ENCODE results near the gene GPR153. TPM values are rescaled to one million over a fixed set of nuclear protein-coding genes. Genes with fewer than 3 reads are reported as not detected.

GPR153 gene
- total and polyA plus RNA-seq, 4 donors = 0.37 to 5.9 (median 2.7) TPM

GRCh38 chr1:6212193-6212959 is 48.5 kb downstream of the GPR153 start:
- TF ChIP-seq, protein P1, sequence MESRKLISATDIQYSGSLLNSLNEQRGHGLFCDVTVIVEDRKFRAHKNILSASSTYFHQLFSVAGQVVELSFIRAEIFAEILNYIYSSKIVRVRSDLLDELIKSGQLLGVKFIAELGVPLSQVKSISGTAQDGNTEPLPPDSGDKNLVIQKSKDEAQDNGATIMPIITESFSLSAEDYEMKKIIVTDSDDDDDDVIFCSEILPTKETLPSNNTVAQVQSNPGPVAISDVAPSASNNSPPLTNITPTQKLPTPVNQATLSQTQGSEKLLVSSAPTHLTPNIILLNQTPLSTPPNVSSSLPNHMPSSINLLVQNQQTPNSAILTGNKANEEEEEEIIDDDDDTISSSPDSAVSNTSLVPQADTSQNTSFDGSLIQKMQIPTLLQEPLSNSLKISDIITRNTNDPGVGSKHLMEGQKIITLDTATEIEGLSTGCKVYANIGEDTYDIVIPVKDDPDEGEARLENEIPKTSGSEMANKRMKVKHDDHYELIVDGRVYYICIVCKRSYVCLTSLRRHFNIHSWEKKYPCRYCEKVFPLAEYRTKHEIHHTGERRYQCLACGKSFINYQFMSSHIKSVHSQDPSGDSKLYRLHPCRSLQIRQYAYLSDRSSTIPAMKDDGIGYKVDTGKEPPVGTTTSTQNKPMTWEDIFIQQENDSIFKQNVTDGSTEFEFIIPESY (IDR thresholded peaks at IDR 0.05) = no peak
- no peak for TF ChIP-seq TAF1 (conservative IDR thresholded peaks at IDR 0.05)
- no peak for TF ChIP-seq GABPA (IDR thresholded peaks at IDR 0.05 in 1 of 2, conservative IDR thresholded peaks at IDR 0.05 in 1 of 2)
- no peak for TF ChIP-seq YY1 (IDR thresholded peaks at IDR 0.05)
- no peak for TF ChIP-seq RXRA (IDR thresholded peaks at IDR 0.05)
- TF ChIP-seq RAD21 (IDR thresholded peaks at IDR 0.05) = no peak
- TF ChIP-seq JUND (IDR thresholded peaks at IDR 0.05) = no peak
- TF ChIP-seq, protein P2, sequence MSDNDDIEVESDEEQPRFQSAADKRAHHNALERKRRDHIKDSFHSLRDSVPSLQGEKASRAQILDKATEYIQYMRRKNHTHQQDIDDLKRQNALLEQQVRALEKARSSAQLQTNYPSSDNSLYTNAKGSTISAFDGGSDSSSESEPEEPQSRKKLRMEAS (IDR thresholded peaks at IDR 0.05) = no peak
- TF ChIP-seq HNF4G (IDR thresholded peaks at IDR 0.05) = no peak
- TF ChIP-seq ATF3 (IDR thresholded peaks at IDR 0.05) = no peak
- TF ChIP-seq FOXA1 (IDR thresholded peaks at IDR 0.05) = no peak
- TF ChIP-seq EGR1 (IDR thresholded peaks at IDR 0.05; ENCODE audit: low read depth in 2 of 2) = no peak
- TF ChIP-seq, protein P3, sequence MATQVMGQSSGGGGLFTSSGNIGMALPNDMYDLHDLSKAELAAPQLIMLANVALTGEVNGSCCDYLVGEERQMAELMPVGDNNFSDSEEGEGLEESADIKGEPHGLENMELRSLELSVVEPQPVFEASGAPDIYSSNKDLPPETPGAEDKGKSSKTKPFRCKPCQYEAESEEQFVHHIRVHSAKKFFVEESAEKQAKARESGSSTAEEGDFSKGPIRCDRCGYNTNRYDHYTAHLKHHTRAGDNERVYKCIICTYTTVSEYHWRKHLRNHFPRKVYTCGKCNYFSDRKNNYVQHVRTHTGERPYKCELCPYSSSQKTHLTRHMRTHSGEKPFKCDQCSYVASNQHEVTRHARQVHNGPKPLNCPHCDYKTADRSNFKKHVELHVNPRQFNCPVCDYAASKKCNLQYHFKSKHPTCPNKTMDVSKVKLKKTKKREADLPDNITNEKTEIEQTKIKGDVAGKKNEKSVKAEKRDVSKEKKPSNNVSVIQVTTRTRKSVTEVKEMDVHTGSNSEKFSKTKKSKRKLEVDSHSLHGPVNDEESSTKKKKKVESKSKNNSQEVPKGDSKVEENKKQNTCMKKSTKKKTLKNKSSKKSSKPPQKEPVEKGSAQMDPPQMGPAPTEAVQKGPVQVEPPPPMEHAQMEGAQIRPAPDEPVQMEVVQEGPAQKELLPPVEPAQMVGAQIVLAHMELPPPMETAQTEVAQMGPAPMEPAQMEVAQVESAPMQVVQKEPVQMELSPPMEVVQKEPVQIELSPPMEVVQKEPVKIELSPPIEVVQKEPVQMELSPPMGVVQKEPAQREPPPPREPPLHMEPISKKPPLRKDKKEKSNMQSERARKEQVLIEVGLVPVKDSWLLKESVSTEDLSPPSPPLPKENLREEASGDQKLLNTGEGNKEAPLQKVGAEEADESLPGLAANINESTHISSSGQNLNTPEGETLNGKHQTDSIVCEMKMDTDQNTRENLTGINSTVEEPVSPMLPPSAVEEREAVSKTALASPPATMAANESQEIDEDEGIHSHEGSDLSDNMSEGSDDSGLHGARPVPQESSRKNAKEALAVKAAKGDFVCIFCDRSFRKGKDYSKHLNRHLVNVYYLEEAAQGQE (IDR thresholded peaks at IDR 0.05) = no peak
- no peak for TF ChIP-seq SP1 (IDR thresholded peaks at IDR 0.05)
- TF ChIP-seq FOXA2 (IDR thresholded peaks at IDR 0.05) = no peak
- TF ChIP-seq HNF4A (conservative IDR thresholded peaks at IDR 0.05) = no peak
- no peak for TF ChIP-seq NR2F2 (IDR thresholded peaks at IDR 0.05)
- TF ChIP-seq CTCF (IDR thresholded peaks at IDR 0.05; ENCODE audit: low read depth, low read length, missing input control) = no peak
- no peaks in the 10 kb centered on the region for H3K9me3 ChIP-seq (ENCODE audit: control insufficient read depth in 4 of 4, low read length in 3 of 4)
- H3K36me3 ChIP-seq (ENCODE audit: control insufficient read depth in 4 of 4, insufficient read depth in 3 of 4, low read depth in 1 of 4, low read length in 3 of 4) = peaks cover 0 to 19% (median 7%) of the 10 kb centered on the region in 4 donors
- H3K9ac ChIP-seq (ENCODE audit: low read depth in 1 of 2, low read length in 2 of 2) = no peak overlapping the region
- no peak overlapping the region for H3K27ac ChIP-seq (ENCODE audit: low read depth in 1 of 2, low read length in 2 of 2)
- H3K4me3 ChIP-seq (ENCODE audit: low read depth in 1 of 3, low read length in 3 of 3) = no peak overlapping the region
- no peak for DNase-seq (ENCODE audit: low spot score)
- H3K27me3 ChIP-seq (ENCODE audit: control insufficient read depth in 4 of 4, insufficient read depth in 4 of 4, low read length in 3 of 4) = no peaks in the 10 kb centered on the region
- WGBS = 86% methylated on average over 20 of the region's 20 CpGs
- peaks cover 0 to 3% (median 0%) of the 10 kb centered on the region in 4 donors for H3K4me1 ChIP-seq (ENCODE audit: control insufficient read depth in 4 of 4, insufficient read depth in 4 of 4, low read length in 3 of 4)

Data from liver (tissue), 9 donors.